HepG2 (cell line): Measurements from ENCODE around the gene CAPS. TPM values are rescaled to one million over a fixed set of nuclear protein-coding genes. Genes with fewer than 3 reads are reported as not detected.

Experiments
- ARNT ChIP-seq: fragments of 450-650 bp; IDR thresholded peaks from 2 replicates; pipeline ENCODE4 v1.6.1; 2017
- FOXO1 ChIP-seq: sonication (generic); formaldehyde crosslinking; IDR thresholded peaks from 2 replicates; pipeline ENCODE4 v1.4.0; 2020; ENCODE audit warnings: missing genetic modification reagents
- GATA4 ChIP-seq: sonication (generic); IDR thresholded peaks from 2 replicates; pipeline ENCODE4 v1.6.1; 2016; ENCODE audit warnings: antibody characterized with exemption, low read depth, borderline replicate concordance
- GATAD1 ChIP-seq: IDR thresholded peaks from 2 replicates; pipeline ENCODE4 v1.6.1; 2016; ENCODE audit warnings: missing genetic modification reagents, missing compliant biosample characterization
- HIVEP1 ChIP-seq: sonication (generic); formaldehyde crosslinking; IDR thresholded peaks from 2 replicates; pipeline ENCODE4 v1.4.0; 2020; ENCODE audit warnings: mild to moderate bottlenecking, missing genetic modification reagents
- KAT7 ChIP-seq: IDR thresholded peaks from 2 replicates; pipeline ENCODE4 v1.6.1; 2018; ENCODE audit warnings: borderline replicate concordance, missing compliant biosample characterization
- MED13 ChIP-seq: sonication (generic); formaldehyde crosslinking; IDR thresholded peaks from 2 replicates; pipeline ENCODE4 v1.5.0; 2020; ENCODE audit warnings: missing genetic modification reagents
- MLX ChIP-seq: IDR thresholded peaks from 2 replicates; pipeline ENCODE4 v1.6.1; 2016
- MYC ChIP-seq: sonication (generic); formaldehyde crosslinking; IDR thresholded peaks from 2 replicates; pipeline ENCODE4 v1.9.0; 2021; ENCODE audit warnings: missing genetic modification reagents, borderline replicate concordance
- NFE2L1 ChIP-seq: sonication (generic); formaldehyde crosslinking; IDR thresholded peaks from 2 replicates; pipeline ENCODE4 v1.4.0; 2020; ENCODE audit warnings: missing genetic modification reagents, mild to moderate bottlenecking, borderline replicate concordance
- NFYC ChIP-seq: IDR thresholded peaks from 2 replicates; pipeline ENCODE4 v1.6.1; 2016; ENCODE audit warnings: missing genetic modification reagents, missing compliant biosample characterization
- REXO4 ChIP-seq: sonication (generic); formaldehyde crosslinking; IDR thresholded peaks from 2 replicates; pipeline ENCODE4 v1.8.0; 2022; ENCODE audit warnings: missing genetic modification reagents, mild to moderate bottlenecking, borderline replicate concordance
- SMARCE1 ChIP-seq: fragments of 450-650 bp; IDR thresholded peaks from 2 replicates; pipeline ENCODE4 v1.6.1; 2017; ENCODE audit warnings: borderline replicate concordance
- SOX5 ChIP-seq: IDR thresholded peaks from 2 replicates; pipeline ENCODE4 v1.6.1; 2016; ENCODE audit warnings: borderline replicate concordance
- TARDBP ChIP-seq: sonication (generic); formaldehyde crosslinking; IDR thresholded peaks from 2 replicates; pipeline ENCODE4 v1.8.0; 2022; ENCODE audit warnings: mild to moderate bottlenecking, missing genetic modification reagents
- TEF ChIP-seq: sonication (generic); formaldehyde crosslinking; IDR thresholded peaks from 2 replicates; pipeline ENCODE4 v1.5.0; 2020; ENCODE audit warnings: missing genetic modification reagents
- ZBTB4 ChIP-seq: sonication (generic); formaldehyde crosslinking; IDR thresholded peaks from 2 replicates; pipeline ENCODE4 v1.4.0; 2020; ENCODE audit warnings: missing genetic modification reagents, mild to moderate bottlenecking, borderline replicate concordance
- ZNF280B ChIP-seq: sonication (generic); formaldehyde crosslinking; IDR thresholded peaks from 2 replicates; pipeline ENCODE4 v1.5.0; 2020; ENCODE audit warnings: missing genetic modification reagents, mild to moderate bottlenecking, borderline replicate concordance
- ZNF451 ChIP-seq: sonication (generic); formaldehyde crosslinking; IDR thresholded peaks from 2 replicates; pipeline ENCODE4 v1.5.0; 2020; ENCODE audit warnings: mild to moderate bottlenecking, missing genetic modification reagents
- ZNF513 ChIP-seq: sonication (generic); formaldehyde crosslinking; conservative IDR thresholded peaks from 2 replicates; pipeline ENCODE4 v1.5.0; 2020; ENCODE audit warnings: missing genetic modification reagents
- ZNF557 ChIP-seq: sonication (generic); formaldehyde crosslinking; IDR thresholded peaks from 2 replicates; pipeline ENCODE4 v1.4.0; 2020; ENCODE audit warnings: missing genetic modification reagents
- ZNF564 ChIP-seq: sonication (generic); formaldehyde crosslinking; IDR thresholded peaks from 2 replicates; pipeline ENCODE4 v1.8.1; 2023; ENCODE audit warnings: mild to moderate bottlenecking, missing genetic modification reagents
- ZNF589 ChIP-seq: sonication (generic); formaldehyde crosslinking; conservative IDR thresholded peaks from 2 replicates; pipeline ENCODE4 v1.8.0; 2022; ENCODE audit warnings: mild to moderate bottlenecking, moderate library complexity, missing genetic modification reagents
- ZNF7 ChIP-seq: IDR thresholded peaks from 2 replicates; pipeline ENCODE4 v1.6.1; 2016; ENCODE audit warnings: missing biosample characterization, missing genetic modification reagents
- ZNF879 ChIP-seq: sonication (generic); formaldehyde crosslinking; IDR thresholded peaks from 2 replicates; pipeline ENCODE4 v1.8.1; 2023; ENCODE audit warnings: missing genetic modification reagents
- polyA plus RNA-seq, 8 experiments: library from polyadenylated mRNA; depleted of rRNA in 3 of 8; stranded (reverse) in 7 of 8; unstranded in 1 of 8; fragments of >200 nt; fragmentation: Illumina TruSeq in 4 of 8; extraction: Trizol in 4 of 8; gene quantifications; 2 replicates each; pipeline versions ENCODE4 v1.2.1 to v1.2.3, GENCODE V29; 2011 to 2016; ENCODE audit warnings: low read depth in 4 of 8, missing spikeins in 1 of 8, mixed read lengths in 1 of 8; ENCODE audit not compliant: insufficient read depth in 1 of 8
- total RNA-seq, 5 experiments: library from RNA; depleted of rRNA; stranded (reverse); fragments of >200 nt; fragmentation: Illumina TruSeq; extraction: Trizol; gene quantifications; 2 replicates each; pipeline ENCODE4 v1.2.3, GENCODE V29; 2016; ENCODE audit warnings: low read depth in 1 of 5

The CAPS gene
- total and polyA plus RNA-seq, 2 of the 13 experiments (the other 11 are each of a cell fraction or from before 2014, with no cell fraction given): 3.1 TPM

- TF ChIP-seq ZNF513 (no peak), KAT7 (CRISPR knock-in tag) (no peak), ZNF589 (CRISPR knock-in tag) (no peak), SOX5 (peak; percentile 81; the same call in 1 of the 2 replicates), TEF (no peak; the same call in 1 of the 2 replicates), MED13 (CRISPR knock-in tag) (0 out of 2 replicates have a peak, but pooled peaks have one; percentile 44), ZNF564 (CRISPR knock-in tag) (no peak), MYC (CRISPR knock-in tag) (peak; percentile 46; the same call in 1 of the 2 replicates), NFYC (CRISPR knock-in tag) (no peak), GATAD1 (0 out of 2 replicates have a peak, but pooled peaks have one; percentile 10), ZNF557 (CRISPR knock-in tag) (peak; percentile 35; the same call in 1 of the 2 replicates), ZNF451 (CRISPR knock-in tag) (peak; percentile 84; the same call in 1 of the 2 replicates), HIVEP1 (peak; percentile 77), ZBTB4 (CRISPR knock-in tag) (peak; percentile 78), NFE2L1 (no peak), ZNF7 (CRISPR knock-in tag) (no peak), ZNF280B (CRISPR knock-in tag) (no peak), TARDBP (CRISPR knock-in tag) (peak; percentile 66; the same call in 1 of the 2 replicates), MLX (CRISPR knock-in tag) (peak; percentile 90), REXO4 (CRISPR knock-in tag) (no peak), ZNF879 (CRISPR knock-in tag) (peak; percentile 45; the same call in 1 of the 2 replicates), FOXO1 (CRISPR knock-in tag) (peak; percentile 91), GATA4 (no peak), SMARCE1 (no peak), ARNT (no peak)
Observed at GRCh38 chr19:5880604-5881078, 33.4 kb upstream of the CAPS start (continued).
